Kidney epithelial cell (primary cell): Measurements from ENCODE around the gene MYO1F. TPM values are rescaled to one million over a fixed set of nuclear protein-coding genes. Genes with fewer than 3 reads are reported as not detected.

Experiments used
- DNase-seq: peaks from one replicate; pipeline ENCODE4 v3.0.0-alpha.2; 2010; ENCODE audit warnings: low read depth
- H3K27me3 ChIP-seq: 2 replicates; pipeline ENCODE4 v1.6.0; 2011; ENCODE audit warnings: low read length; ENCODE audit not compliant: control insufficient read depth, insufficient read depth
- H3K36me3 ChIP-seq: 2 replicates; pipeline ENCODE4 v1.5.1; 2011; ENCODE audit warnings: low read length; ENCODE audit not compliant: control insufficient read depth, insufficient read depth
- H3K4me3 ChIP-seq: 2 replicates; pipeline ENCODE4 v1.5.1; 2011; ENCODE audit warnings: low read depth, mild to moderate bottlenecking, control low read depth, low read length
- CTCF ChIP-seq: IDR thresholded peaks from 2 replicates; pipeline ENCODE4 v1.5.1; 2011; ENCODE audit warnings: mild to moderate bottlenecking, moderate library complexity, low read length, control low read depth, inconsistent platforms; ENCODE audit not compliant: insufficient read depth, poor library complexity, severe bottlenecking
- total RNA-seq: library from RNA; depleted of rRNA; stranded (reverse); fragments of >200 nt; gene quantifications from 2 replicates; pipeline ENCODE4 v1.2.3, GENCODE V29; 2015

Gene MYO1F
- total RNA-seq, 1 donor from 2014 or later, result 0.08 TPM

DNA sequence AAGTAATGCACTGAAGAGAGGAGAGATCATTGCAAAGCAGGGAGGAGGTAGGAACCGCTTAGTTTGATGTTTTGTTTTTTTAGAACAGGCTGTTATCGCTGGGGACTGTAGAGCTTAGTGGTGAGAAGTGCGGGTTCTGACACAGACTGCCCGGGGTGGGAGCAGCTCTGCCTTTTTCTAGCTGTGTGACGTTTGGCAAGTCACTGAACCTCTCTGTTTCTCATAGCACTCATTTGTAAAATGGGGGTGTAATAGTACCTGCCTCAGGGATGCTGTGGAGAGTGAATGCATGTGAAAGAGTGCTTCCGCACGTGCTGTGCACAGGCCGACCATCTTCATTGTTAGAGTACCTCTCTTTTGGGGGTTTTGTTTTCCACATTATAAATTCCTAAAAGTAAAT, 94.1 kb downstream of the MYO1F start:
- Histone ChIP-seq H3K27me3 (no peaks in the 10 kb centered on the region), H3K4me3 (no peak overlapping the region), H3K36me3 (peaks cover 5% of the 10 kb centered on the region)
- no peak for TF ChIP-seq CTCF
- DNase-seq, result no peak

DNA sequence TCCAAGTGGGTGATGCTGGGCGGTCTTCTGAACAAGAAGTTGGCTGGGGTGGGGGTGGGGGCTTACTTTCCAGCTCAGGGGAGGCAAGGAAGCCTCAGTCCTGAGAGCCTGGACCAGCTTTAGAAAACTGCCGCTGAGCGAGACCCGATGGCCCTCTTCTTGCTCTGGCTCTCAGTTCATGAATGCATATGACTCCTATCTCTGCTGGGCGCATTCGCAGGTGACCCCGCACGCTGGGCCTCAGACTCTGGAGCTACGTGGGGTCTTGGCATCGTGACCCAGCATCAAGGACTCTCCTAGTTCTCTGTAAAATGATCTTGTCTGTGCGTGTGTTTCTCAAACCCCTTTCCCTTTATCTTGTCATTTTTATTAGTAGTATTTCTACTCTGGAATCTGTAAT, 94.5 kb downstream of the MYO1F start:
- Histone ChIP-seq H3K36me3 (peaks cover 5% of the 10 kb centered on the region), H3K4me3 (no peak overlapping the region), H3K27me3 (no peaks in the 10 kb centered on the region)
- DNase-seq, result no peak
- no peak for TF ChIP-seq CTCF

DNA sequence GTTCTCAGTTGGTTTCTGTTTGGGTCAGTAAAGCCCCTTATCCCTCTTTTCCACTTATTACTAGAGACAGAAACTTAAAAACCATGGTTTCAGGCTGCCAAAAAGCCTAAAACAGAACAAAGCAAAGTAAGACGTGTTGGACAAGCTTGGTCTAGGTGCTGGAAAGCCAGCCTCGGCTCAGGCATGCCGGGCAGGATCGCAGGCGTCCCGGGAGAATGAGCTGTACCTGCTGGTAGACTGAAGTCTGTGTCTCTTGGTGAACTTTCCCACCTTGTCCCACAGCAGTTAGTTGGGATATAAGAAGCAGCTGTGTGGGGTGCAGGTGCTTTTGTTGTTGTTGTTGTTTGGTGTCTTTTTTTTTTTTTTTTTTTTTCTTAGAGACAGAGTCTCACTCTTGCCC, 95.6 kb downstream of the MYO1F start:
- DNase-seq, result no peak

DNA sequence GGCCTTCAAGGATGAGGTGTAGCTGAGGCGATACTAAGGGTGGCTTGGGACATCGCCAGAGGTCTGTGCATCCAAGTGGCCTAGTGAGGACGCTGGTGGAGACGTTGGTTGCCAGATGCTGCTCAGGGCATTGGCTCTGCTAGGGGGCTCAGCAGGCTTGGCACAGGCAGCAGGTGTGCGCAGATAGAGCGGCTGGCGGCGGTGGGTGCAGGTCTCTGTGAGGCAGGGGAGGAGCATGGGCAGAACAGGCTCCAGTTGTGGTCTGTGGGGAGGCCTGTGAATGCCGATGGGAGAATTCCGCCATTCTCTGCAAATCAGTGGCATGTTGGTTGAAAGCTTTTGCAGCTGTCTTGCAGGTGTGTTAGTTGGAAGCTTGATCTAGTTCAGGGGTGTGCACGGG, 96.0 kb downstream of the MYO1F start:
- H3K4me3 ChIP-seq, result no peak overlapping the region
- no peak for TF ChIP-seq CTCF
- no peak for DNase-seq
- no peaks in the 10 kb centered on the region for H3K27me3 ChIP-seq
- H3K36me3 ChIP-seq, result peaks cover 5% of the 10 kb centered on the region

More for the DNA sequence above, 95.6 kb downstream of the MYO1F start:
- peaks cover 5% of the 10 kb centered on the region for H3K36me3 ChIP-seq
- no peak overlapping the region for H3K4me3 ChIP-seq
- H3K27me3 ChIP-seq, result no peaks in the 10 kb centered on the region
- no peak for TF ChIP-seq CTCF

DNA sequence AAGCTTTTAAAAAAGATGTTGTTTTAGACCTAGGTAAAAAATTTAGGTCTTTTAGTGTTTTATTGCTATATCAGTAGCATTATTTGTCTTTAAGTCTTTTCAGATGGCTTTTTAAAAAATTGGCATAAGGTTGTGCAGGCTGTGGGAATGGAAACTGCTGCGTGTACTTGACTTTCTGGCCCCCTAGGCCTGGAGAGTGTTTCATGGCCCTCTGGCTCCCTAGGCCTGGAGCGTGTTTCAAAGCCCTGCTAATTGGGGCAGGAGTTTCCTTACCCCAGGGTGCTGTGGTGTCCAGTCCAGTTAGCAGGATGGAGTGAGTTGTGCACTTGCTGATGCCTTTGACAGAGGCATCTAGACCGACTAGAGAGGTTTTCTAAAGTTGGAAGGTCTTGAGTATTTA, 98.6 kb downstream of the MYO1F start:
- H3K27me3 ChIP-seq, result no peaks in the 10 kb centered on the region
- no peak overlapping the region for H3K4me3 ChIP-seq
- no peak for TF ChIP-seq CTCF
- DNase-seq, result no peak
- H3K36me3 ChIP-seq, result peaks cover 2% of the 10 kb centered on the region

DNA sequence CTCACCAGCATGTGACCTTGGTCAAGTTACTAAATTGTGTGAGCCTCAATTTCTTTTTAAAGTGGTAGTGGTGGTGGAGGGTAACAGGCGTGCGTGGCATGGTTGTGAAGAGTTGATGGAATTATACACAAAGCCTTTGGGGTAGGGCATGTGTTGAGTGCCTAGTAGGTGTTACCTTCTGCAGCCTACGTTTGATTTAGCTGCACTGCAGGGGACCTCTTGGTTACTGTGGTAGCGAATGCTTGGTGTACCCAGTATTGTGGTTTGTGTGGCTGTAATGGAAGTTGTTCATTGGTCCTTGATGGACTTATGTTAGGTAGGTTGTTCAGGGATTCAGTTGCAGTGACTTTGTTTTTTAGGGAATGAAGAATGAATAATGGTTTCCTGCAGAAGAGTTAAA, 99.4 kb downstream of the MYO1F start:
- Histone ChIP-seq H3K27me3 (no peaks in the 10 kb centered on the region), H3K4me3 (no peak overlapping the region), H3K36me3 (peaks cover 2% of the 10 kb centered on the region)
- TF ChIP-seq CTCF, result no peak
- no peak for DNase-seq
